Activated gamma-delta T cell treated with Interleukin-2 at 50 U/mL for 16 hours (primary cell): ENCODE measurements around the gene KIF2C.
"Not testable (repeated sequence)": the region's sequence is repeated elsewhere in the genome, so short reads cannot be mapped to it uniquely, and the experiment has no call there.

Source experiments
- DNase-seq: peaks from one replicate; pipeline ENCODE4 v3.0.0-alpha.2; 2020

The KIF2C gene

DNA sequence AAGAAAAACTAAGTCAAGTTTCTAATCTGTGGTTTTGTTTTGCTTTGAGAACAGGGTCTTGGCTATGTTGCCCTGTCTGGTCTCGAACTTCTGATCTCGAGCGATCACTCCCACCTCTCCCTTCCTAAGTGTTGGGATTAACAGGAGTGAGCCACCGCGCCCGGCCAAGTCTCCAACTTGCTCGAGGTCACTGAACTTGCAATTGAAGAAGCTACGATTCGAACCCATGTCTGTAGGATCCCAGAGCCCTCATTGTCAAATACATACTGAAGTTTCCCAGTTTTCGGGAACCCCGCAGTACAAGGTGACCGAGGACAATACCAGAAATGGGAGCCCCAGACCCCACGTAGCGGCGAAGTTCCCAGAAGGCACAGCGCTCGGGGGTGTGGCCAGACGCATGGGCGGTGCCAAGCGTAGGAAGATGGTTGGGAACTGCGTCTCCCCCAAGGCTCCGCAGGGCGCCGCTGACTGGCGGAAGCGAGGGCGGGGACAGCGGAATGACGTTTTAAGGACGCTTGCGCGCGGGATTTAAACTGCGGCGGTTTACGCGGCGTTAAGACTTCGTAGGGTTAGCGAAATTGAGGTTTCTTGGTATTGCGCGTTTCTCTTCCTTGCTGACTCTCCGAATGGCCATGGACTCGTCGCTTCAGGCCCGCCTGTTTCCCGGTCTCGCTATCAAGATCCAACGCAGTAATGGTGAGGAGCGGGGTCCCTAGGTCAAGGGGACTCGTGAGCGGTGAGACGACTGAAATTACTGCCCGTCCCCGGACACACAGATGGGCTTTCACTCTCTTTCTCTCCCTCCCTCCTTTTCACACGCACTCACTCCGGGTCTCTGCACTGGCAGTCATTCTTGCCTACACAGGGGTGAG is at the start of gene KIF2C:
Gene KIF2C (plus strand): TSS at position 531 of the 872 bp plus-strand sequence. CDS start 96 bp downstream, at position 627.
- peak; percentile 94 for DNase-seq

DNA sequence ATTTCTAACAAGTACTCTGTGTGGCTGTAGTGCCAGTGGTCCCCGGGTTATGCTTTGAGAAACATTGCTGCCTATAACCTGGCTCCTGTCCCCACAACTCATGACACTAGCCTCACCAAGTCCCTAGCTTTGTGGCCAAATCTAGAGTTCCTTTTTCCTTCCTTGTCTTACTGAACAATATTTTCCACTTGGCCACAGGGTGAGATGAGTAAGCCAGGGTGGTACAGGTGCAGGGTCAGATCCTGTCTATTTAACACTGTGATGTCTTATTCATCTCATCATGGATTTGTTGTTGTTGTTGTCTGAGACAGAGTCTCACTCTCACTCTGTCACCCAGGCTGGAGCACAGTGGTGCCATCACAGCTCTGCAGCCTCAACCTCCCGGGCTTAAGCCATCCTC is 46.5 kb upstream of the KIF2C start:
- DNase-seq, result no peak

DNA sequence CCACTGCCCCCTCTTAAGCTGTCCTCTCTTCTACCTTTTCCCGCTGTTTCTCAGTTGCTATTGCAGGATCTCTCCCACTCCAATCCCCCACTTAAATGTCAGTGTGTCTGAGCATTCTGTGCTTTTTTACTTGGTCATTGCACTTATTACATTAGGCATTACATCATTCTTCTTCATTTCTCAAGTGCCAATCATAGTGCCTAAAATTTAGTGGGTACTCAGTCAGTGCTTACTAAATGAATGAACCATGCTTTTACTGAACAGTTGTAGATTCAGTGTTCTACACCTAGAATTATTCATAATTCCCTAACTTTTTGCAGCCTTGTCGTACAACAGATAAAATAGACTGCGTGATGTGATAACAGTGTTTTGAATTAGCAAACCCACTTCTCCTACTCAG is 45.7 kb upstream of the KIF2C start:
- DNase-seq, result no peak

DNA sequence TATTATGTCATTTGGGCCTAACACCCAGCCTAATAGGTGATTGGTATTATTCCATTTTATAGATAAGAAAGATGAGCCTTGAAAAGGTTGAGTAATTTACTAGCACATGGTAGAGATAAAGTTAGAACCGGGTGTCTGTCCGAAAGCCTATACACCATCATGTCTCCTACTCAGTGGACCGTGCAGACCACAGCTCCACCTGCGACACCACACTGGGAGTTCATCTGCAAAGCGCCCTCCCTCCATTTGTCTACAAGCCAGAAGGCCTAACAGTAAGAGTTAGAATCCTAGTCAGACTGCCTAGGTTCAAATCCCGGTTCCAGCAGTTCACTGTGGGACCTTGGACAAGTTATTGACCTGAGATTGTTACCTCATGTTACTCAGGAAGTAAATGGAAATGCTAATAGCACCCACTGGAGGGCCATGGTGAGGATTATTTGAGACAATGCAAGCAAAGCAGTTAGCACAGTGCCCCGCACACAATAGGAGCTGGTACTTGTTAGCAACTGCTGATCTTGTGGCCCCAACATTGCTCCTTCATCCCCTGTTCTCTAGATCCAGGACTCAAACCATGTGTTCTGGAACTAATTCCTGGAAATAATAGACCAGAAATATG is 44.7 kb upstream of the KIF2C start:
- no peak for DNase-seq

DNA sequence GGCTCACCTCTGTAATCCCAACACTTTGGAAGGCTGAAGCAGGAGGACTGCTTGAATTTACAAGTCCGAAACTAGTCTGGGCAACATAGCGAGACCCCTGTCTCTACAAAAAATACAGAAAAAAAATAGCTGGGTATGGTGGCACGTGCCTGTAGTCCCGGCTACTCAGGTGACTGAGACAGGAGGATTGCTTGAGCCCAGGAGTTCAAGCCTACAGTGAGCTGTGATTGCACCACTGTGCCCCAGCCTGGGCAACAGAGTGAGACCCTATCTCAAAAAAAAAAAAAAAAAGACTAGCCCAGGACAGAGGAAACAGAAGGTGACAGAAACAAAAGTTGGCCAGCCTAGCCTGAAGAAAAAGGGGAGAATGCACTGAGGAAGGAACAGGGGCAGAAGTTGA is 44.0 kb upstream of the KIF2C start:
- no peak for DNase-seq

- DNase-seq, result no peak
Measured at GRCh38 chr1:44696101-44696500, 43.5 kb upstream of the KIF2C start.

DNA sequence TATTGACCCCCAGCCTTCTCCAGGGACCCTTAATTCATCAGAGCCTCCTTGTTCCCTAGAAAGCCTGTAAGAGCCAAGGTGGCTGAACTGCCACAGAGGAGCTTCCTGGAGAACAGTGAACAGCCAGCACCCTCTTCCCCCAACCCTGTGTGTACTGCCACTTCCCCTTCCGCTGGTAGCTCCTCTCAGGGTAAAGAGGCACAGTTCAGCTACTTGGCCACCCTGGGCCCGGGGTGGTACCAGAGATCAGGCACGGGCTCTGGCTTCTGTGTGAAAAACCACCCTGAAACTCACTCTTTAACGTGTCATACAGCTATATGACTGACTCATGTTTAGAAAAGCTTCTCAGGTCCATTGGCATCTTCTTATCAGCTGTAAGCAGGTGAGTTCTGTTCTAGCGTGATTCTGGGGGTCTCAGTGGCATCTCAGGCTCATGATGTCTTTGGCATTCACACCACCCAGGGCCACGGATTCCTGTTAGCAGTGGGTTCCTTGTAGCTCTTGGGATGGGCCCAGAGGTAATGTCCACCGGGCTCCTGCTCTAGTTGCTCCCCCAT is 42.8 kb upstream of the KIF2C start:
- peak; percentile 58 for DNase-seq

DNA sequence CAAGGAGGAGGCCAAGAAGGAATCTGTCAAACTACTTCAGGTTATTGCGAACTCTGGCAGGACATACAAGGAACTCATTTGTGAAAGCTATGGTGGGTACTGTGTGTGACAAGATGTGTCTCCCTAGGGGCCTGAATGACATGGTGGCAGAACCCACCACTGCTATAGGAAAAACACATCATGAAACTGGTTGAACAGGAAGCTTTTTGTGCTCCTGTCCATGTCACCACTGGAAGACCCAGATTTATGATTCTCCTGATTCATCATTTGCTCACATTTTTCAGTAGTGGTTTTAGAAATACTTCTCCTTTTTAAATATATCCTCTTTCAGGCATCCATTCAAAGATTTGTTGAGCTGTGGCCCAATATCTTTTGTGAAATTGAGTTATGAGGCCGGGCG is 41.5 kb upstream of the KIF2C start:
- DNase-seq, result no peak

GRCh38 chr1:44699375-44699774 is 40.3 kb upstream of the KIF2C start:
- not testable (repeated sequence) for DNase-seq

DNA sequence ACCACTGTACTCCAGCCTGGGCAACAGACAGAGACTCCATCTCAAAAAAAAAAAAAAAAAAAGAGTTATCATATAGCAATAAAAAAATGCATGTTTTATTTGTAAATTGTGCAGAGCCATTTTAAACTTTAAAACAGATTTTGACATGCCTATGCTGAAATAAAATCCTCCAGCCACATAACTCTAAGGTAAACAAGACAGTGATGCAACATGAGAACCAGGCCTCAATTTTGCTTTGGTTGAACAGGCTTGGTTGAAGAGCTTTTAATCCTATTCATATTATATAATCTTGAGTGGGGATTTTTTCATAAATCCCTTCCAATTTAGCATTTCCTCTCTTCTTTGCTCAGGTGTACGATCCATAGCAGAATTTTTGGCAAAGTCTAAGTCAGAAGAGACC is 39.1 kb upstream of the KIF2C start:
- DNase-seq, result no peak

GRCh38 chr1:44701141-44701573 is 38.5 kb upstream of the KIF2C start:
- DNase-seq, result no peak

DNA sequence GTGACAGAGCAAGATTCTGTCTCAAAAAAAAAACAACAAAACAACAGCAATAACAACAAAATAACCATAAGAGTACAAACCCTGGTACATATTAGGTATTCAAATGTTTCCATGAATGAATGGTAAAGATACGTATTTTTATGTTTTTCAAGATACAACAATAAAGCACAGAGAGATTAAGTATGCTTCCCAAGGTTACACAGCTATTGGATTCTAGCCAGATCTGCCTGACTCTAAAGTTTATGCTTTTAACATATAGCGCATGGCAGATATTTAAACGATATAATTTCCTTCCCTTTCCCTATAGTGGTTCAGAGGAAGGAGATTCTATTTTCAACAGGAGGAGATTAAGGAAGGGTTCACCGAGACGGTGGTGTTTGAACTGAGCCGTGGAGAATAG is 34.2 kb upstream of the KIF2C start:
- DNase-seq, result no peak

GRCh38 chr1:44705938-44706337 is 33.7 kb upstream of the KIF2C start:
- DNase-seq, result no peak

GRCh38 chr1:44707112-44707881 is 32.3 kb upstream of the KIF2C start:
- no peak for DNase-seq

DNA sequence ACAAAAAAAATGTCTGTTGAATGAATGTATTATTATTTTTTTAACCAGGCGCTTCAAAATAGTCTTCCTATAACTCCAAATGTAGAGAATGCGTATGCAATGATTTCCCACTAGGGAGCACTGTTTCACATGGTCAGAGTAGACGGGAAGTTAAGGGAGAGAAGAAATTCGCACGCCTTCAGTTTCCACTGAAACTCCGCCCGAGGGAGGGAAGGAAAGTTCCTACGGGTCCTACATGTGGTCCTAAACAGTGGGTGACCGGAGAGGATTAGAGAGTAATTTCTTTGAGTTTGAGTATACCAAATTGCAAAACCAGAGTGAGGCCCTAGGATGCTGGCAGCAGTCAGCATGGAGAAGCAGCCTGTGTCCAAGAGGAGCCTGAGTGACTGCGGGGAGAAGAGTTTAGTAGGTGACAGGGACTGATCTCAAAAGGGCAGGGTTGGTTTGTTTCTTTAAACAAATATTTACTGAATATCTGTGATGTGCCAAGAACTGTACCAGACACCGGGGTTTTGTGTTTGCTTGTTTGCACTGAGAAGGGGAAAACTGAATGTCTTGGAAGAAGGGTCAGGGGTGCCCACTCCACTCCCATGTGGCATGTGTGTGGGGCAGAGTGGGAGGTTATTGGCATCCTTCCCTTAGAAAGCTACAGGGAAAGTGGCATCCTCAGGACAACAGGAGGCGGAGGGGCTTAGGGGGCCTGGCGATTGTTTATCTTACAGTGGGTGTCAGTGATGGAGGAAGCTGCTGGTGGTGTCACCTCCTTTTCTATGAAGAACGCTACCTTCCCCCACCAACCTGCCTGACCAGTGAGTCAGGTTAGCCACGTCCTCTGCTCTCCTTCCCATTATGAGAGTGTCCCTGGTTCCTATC is 31.4 kb upstream of the KIF2C start:
- no peak for DNase-seq

GRCh38 chr1:44713321-44713781 is 26.3 kb upstream of the KIF2C start:
- no peak for DNase-seq

- no peak for DNase-seq
Measured at GRCh38 chr1:44714532-44714931, 25.1 kb upstream of the KIF2C start.

DNA sequence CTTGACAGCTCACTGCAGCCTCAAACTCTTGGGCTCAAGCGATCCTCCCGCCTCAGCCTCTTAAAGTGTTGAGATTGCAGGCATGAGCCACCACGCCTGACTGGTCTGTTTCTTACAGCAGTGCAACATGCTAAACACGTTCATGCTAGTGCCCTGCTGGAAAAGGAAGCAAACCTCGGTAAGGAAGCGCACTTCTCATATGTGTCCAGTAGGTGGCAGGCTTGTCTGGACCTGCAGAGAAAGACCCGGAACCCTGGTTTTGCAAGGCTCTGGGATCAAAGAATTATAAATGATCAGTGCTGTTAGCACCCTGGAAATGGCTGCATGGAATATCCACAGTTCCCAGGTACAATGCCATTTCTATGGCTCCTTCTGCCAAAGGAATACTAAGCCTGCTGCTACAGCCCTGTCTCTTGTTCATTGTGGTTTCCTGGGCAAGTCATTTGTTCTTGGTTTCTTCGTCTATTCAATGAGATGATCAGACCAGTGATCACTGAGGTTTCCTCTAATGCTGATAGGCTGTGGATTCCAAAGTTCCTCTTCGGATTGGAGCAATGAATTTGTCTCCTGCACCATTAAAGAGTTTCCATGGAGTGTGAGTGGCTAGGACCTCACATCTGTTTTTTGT is 24.6 kb upstream of the KIF2C start:
- peak; percentile 64 for DNase-seq

GRCh38 chr1:44717156-44717555 is 22.5 kb upstream of the KIF2C start:
- no peak for DNase-seq

DNA sequence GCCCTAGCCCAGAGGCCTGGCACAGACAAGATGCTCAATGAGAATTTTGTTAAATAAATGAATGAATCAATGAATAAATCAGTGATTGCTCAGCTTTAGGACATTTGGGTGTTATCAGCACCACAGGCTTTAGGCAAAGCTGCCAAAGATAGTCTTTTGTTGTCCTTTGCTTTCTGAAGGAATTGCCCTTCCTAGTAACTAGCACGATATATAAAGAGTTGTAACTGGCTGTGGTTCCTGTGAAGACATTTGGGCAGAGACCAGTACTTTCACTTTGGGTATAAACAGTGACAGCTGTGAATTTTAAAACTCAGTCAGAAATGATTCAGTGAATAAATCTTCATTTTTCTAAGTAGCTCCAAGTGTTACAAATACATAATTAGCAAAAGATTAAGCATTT is 22.0 kb upstream of the KIF2C start:
- DNase-seq, result no peak

GRCh38 chr1:44718091-44718490 is 21.5 kb upstream of the KIF2C start:
- no peak for DNase-seq

- no peak for DNase-seq
Measured at GRCh38 chr1:44719318-44719717, 20.3 kb upstream of the KIF2C start.
